Stimulated activated naive CD8-positive, alpha-beta T cell treated with anti-CD3 and anti-CD28 coated beads, Interleukin-15, Interleukin-2, amounts not matched to agents 100 U/mL and 50 U/mL, for 24 hours (primary cell): ENCODE data around the gene PPP1R12B.
"Not testable (repeated sequence)": the region's sequence is repeated elsewhere in the genome, so short reads cannot be mapped to it uniquely, and the experiment has no call there.

Experiments used
- ATAC-seq: fragments of 150-1000 bp; cut with Tn5 transposase; one replicate; pipeline ENCODE4 v1.10.0; 2021
- DNase-seq: peaks from one replicate; pipeline ENCODE4 v3.0.0; 2021

The PPP1R12B gene

DNA sequence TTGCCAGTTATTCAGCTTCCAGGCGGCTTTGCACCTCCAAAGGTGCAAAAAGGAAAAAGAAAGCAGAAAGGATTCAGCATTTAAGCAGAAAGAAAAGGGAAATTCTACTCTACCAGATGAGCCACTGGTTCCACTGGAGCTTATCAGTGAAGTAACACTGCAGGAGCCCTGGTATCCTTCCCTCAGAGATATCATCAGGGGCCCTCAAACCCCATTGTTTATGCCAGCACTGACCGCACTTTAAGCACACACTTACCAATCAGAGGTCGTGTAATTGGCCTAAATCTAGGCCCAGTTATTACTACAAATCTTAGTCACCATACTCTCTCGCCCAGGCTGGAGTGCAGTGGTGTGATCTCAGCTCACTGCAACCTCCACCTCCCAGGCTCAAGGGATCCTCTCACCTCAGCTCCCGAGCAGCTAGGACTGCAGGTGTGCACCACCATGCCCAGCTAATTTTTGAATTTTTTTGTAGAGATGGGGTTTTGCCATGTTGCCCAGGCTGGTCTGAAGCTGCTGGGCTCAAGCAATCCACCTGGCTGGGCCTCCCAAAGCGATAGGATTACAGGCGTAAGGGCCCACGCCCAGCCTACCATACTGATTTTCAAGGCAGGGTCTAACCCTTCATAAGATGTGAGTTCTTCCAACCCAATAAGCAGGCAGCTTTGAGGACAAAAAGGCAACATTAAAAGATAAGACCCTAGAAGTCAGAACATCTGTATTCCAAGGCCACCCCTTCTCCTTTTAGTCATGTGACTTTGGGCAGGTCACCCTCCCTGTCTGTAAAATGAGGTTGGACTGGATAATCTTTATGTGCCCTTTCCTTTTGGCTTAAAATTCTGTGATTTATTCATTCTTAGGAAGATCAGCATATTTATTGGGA lies 236.4 kb downstream of the PPP1R12B start:
- ATAC-seq: no peak

DNA sequence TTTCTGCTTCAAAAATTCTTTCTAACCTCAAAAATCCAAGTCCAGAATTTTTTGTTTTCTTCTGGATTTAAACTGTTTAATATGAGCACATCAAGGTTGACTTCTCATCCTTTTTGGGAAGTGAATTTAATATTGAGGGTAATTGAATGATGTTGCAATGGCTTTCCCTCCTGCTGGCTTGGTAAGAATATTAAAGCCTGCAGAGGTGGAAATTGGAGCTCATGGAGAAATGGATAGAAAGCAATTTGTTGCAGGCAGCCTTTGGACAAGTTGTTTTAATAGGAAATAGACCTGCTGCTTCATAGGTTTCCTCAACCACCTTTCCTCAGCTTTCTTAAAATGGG lies 237.1 kb downstream of the PPP1R12B start:
- no peak for DNase-seq
- ATAC-seq: no peak

More for the DNA sequence above, 236.4 kb downstream of the PPP1R12B start:
- no peak for DNase-seq

DNA sequence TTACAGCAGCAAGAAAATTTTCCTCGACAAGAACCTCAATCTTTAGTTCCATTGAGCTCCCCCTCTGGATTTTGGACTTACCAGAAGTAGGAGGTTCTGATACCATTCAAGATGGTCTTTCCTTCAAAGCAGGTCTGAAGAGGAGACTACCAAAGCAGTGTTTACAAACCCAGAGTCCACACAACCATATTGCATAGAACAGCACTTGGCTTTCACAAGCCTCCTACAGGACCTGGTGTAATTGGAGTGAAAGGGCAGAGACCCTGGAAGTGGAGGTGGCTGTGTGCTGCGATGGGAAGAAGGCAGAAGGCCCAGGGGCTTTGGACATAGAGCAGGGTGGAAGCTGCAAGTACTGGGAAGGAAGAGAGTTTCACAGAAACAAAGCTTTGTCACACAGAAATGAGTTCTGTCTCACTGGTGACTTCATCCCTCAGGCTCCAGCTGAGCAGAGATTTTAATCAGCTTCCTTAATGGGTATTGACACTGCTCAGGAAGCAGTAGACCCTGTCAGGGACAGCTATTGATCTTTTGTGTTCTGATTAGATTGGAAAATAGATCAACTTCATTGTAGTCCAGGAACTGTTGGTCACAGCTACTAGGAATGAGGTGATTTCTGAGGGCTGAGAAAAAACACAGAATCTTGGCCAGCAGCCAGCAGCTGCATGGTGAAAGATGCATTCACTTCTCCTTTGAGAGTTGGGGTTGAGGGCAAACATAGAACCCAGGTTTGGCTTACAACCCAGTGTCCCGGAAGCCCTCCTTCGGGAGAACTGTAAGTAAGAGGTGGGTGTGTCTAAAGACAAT lies 237.7 kb downstream of the PPP1R12B start:
- DNase-seq: no peak
- no peak for ATAC-seq

DNA sequence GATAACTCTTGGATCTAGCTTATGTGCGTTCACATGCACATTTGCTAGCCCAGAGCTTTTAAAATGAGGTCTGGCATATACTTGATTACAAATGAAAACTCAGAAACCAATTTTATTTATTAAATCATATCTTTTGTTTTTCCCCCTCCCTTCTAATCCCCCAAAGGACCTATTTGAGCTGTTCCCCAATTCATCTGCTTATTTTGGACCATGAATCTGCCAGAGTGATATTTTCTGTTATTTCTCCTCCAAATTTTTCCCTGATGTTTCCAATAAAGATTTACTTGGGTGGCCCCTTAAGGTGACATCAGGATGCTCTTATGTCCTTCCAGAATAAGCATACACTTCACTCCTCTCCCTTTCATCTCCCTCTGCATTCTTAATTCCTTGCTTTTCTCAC lies 238.4 kb downstream of the PPP1R12B start:
- no peak for ATAC-seq

DNA sequence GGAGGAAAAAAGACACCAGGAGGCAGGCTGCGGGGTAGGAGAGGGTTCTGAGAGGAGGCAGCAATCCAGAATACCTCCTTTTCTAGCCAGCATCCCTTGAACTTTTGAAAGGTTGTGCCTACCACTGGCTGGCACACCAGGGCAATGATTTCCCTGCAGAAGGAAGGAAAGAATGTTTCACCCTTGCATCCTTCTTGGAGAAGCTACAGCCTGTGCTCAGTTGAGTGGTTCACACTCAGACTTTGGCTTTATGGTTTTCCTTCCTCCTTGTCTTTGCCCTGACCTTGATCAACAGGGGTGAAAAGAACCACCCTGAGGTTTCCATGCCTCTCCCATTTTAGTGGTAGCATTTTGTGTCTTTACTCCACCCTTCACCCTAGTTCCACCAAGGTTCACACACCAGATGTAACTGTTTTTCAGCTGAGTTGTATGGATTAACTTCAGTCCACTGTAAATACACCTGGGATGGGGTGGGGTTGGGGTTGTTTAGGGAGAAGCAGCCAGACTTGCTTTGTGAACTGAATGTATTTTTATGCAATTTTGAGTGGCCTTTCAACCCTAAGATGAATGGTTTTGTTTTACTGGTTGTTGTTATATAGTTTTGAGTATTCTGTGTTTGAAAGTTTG lies 239.5 kb downstream of the PPP1R12B start:
- ATAC-seq (no peak), DNase-seq (no peak)

More for the DNA sequence above, 238.4 kb downstream of the PPP1R12B start:
- no peak for DNase-seq

DNA sequence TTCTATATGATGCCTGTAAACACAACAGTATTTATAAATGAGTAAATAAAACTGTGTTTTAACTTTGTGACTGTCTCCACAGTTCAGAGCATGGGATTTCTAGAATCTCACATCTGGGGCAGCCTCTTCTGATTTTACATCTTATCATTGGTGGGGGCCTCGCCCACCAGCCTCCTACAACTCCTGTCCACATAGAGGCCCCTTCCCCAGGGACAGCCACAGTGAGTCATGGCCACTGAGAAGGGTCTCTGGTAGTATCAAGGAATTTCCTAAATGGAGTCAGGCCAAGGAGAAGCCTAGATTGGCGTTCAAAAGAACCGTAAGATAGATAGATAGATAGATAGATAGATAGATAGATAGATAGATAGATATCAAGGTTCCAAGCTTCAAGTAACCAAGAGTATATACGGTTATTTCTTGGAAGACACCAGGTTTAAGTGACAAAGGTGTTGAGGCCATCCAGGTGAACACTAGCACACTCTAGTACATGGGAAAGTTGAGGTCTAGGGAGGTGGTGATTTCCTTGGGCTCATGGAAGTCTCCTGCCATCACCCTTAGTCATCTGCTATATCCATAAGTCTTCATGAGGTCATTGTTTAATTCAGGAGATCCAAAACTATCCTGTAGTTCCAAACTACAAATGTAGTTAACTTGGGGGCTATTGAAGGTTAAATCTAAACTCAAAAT lies 240.1 kb downstream of the PPP1R12B start:
- no peak for ATAC-seq
- DNase-seq: no peak

DNA sequence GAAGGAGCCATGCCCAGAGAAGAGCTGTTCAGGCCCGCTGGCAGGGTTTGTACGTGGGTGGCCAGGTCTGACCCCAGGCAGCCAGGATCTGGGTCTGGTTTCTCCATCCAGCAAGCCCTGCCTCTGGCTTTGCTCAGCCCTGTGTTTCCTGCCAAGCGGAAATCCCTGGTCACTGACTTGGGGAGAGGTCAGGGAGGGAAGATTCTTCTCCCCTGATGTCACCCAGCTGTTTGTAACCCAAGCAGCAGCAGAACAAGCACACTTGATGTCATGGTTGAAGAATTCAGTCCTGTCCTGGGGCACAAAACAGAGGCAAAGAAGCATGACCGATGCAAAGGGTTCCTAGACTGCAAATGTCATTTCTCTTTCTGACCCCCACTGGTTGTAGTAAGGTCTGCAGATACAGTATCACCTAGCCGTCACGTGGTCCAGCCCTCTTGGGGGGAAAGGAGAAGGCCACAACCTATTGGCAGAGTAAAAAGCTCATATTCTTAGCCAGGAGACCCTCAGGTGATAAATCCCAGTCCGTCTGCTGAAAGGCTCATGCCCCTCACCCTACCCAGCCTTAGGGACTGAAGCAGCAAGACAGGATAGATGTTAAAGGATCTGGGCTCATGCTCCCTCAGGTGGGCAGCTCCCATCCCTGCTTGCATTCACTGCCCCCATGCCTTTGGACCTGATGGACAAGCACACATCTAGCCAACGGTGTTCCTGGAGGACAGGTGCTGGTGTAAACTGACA lies 240.9 kb downstream of the PPP1R12B start:
- no peak for DNase-seq
- no peak for ATAC-seq

DNA sequence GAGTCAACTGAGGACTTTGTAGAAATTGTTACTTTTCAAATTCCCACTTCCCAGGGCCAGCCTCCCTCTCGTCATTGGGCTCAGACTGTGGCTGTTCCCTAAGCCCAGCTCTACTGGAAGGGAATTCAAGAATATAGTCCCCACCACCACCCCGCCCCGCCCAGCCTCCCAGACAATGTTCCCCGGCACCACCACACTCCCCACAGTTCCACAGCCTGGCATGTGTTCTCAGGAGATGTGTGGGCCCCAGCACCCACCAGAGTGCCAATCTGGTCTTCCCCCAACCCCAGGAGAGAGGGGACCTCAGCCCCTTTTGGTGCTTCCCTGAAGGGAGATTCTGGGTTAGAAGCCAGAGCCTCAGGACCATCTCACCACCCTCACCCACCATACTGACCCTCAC lies 241.6 kb downstream of the PPP1R12B start:
- ATAC-seq: no peak
- DNase-seq: no peak

DNA sequence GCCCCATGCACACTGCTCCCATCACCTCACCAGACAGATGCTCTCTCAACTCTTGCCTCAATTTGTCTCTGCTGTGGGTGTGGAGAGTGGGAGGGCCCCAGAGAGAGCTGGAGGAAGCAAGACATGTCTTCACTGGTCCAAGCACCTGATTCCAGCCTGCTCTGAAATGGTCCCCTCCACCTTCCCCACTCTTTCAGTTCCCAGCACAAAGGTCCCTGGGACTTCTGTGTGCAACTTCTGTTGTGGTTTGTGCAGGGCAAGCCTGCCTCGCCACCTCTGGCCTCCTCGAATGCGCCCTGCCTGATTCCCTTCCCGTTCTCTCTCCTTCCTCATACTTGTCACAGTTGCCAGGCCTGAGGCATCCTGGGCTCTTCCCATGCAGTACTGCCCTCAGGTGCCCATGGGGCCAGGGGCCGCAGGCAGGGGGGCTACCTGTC lies 242.5 kb downstream of the PPP1R12B start:
- ATAC-seq (no peak), DNase-seq (no peak)

DNA sequence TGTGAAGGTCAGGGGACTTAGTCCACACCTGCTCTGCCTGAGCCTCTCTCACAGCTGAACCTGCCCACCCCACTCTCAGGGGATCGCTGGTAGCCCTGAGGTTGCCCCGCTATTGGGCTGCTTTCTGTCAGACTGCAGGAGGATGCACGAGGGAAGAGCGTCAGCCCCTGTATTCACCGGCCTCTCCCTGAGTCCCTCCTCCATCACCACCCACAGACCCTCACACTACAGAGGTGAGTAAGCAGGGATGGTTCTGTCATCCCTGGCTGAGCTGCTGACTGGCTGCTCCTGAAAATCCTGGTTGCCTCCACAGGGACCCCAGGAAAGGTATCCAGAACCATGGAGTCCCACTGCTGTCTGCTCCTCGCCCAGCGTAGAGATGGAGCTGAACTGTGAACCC lies 243.0 kb downstream of the PPP1R12B start:
- DNase-seq (no peak), ATAC-seq (no peak)

DNA sequence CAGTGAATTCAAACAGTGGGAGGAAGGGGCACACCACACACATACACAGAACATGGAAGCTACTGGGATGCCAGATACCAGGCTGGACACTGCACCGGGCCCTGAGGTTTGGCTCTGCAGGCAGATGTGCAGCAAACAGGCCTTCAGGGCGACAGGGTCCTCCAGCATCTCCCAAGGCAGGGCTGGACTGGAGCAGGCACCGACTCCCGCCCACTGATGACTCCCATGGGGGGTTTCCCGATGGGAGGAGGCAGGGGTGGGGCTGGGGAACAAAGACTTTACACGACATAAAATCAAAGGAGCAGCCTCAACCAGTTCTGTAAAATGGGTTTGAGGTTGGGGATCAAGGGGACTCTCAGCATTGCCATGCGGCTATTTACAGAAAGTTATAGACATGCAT lies 243.6 kb downstream of the PPP1R12B start:
- DNase-seq: peak; percentile 15
- ATAC-seq: no peak

DNA sequence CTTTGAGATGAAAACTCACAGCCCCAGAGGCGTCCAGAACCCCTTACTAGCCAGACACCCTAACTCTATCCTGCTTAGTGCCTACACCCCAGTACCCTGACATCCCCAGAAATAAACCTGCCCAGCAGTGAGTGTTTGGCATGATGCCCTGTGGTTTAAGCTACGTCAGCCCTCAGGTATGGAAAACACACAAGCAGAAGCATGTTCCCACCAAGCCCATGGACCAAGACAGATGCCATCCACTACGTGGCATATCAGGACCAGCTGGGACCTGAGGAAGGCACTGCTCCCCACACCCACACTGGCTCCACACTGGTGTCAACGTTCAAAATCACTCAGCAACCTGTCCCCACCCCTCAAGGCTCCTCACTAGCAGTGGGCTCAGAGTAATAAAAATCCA lies 245.3 kb downstream of the PPP1R12B start:
- DNase-seq: no peak
- ATAC-seq: no peak

DNA sequence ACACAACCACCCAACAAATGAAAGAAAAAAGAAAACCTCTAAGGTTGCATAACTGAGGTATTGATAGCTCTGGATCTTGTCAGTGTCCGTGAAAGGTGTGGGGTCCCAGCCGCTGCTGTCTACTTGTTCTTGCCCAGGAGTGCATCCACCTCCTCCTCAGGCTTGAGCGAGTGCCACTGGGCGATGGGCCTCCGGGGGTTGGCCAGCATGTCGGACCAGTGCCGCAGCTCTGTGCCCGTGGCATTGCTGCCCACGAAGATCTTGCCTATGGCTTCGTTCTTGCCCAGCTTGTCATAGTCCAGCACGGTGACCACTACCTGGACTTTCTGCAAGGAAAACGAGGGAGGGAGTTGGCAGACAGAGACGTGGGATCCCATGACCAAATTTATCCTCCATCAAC lies 248.1 kb downstream of the PPP1R12B start:
- DNase-seq (no peak), ATAC-seq (no peak)

DNA sequence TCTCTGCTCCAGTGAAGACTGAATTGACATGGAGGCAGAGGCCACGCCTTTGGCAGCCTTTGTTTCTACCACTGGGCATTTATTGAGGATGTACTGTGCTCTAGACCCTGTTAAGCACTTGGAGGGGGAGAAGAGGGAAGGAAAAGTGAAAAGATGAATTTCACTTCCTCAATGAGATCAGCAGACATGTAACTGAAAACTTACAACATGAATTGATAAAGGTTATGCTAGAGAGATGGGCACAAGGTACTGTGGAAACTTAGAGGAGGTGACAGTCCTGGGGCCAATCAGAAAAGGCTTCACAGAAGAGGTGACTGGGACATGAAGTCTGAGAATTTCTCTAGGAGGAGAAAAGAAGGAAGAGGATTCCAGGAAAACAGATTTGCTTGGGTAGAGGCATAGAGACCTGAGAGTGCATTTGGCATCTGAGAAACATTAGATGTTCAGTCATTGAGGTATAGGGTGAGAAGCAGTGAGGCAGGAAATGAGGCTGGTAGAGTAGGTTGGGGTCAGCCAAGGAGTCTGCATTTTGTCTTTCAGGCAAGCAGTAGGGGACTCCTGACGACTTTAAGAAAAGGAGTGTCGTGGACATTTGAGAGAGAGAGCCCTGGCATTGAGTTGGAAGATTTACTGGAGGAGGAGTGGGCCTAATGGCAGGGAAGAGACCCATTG lies 248.7 kb downstream of the PPP1R12B start:
- no peak for ATAC-seq

DNA sequence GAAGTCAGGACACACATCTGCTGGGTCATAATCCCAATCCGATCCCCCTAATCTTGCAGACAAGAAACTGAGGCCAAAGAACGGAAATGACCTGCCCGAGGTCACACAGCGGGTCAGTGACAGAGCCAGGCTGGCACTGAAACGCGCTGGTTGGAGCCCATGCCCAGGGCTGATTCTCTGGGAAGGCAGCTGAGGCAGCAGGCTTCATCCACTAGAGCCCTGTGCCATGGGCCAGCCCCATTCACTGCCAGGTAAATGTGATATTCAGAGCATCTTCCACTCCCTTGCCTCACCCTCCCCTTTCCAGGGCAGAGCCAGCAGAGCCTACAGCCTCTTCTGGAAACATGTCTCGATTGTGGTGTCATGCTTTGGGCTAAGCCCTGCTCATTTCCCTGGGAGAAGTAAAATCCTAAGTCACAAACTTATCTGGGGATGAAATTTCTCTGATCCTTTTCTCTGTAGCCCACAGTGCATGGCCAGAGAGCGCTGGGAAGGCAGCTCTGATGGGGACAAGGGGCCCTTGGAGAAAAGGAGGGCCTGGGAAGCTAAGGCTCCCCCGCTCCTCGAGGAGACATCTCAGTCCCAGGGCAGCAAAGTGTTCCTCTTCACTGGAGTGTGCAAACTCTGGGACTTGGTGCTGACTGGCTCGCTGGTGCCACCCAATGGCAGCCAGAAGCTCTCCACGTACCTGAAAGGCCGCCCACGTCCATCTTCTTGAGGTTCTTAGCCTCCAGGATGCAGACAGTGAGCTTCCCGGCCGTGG lies 251.4 kb downstream of the PPP1R12B start:
- peak; percentile 54 for ATAC-seq
- peak; percentile 45 for DNase-seq

More for the DNA sequence above, 248.7 kb downstream of the PPP1R12B start:
- no peak for DNase-seq

DNA sequence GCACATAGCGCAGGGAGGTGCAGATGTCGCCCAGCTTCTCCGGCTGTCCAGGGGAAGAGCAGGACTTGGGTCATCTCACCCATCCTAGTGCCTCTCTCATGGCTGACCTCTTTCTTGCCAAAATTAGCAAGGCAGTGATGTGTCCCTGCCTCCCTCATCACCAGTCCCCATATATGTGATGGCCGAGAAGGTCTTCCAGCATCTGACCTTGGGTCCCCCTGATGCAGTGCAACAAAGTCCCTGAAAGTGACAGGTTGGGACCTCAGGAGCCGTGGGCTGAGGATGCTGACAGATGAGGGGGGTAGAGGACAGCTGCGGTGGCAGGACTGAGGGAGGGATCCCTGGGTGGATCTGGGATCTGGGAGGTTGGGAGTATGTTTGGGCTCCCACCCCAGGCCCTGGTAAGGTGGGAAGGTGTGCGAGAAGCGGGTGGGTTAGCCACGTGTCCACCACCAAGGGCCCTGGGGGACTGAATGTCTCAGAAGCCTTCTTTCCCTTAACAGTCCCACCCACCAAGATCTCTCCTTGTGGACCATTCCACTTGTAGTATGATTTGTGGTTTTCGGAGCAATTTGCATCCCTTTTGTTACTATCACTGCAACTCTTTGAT lies 252.0 kb downstream of the PPP1R12B start:
- DNase-seq: no peak
- ATAC-seq: no peak

DNA sequence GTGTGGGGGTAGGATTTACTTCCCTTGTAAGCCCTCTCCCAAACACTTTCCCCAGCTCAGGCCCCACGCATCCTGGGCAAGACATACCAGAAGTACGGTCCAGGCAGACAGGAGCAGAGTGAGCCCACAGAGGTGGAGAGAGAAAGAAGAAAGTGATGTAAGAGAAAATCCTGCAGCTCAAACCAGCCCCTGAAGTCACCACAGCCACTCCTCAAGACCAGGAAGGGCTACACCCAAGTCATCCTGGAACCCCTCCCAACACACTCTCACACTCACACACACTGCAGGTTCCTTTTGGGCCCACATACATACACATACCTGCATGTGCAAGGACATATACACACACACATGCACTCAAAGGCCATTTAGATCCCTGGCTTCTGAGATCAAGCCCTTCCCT lies 254.9 kb downstream of the PPP1R12B start:
- ATAC-seq: no peak
- DNase-seq: no peak

DNA sequence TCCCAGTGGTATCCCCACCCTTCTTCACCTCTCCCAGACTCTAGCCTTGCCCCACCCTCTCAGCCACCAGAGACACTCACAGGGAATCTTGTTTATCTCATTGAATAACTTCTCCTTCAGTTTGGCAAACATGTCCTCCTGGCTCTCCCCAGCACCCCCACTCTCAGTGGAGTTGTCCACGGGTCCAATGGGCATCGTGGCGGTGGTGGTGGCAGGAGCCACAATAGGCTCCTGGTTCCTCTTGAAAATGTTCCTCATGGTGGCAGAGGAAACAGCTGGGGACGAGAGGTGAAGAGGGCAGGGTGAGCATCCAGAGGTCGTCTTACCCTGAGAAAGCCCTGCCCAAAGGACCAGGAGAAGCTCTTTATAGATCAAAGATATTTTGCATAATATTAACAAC lies 257.0 kb downstream of the PPP1R12B start:
- ATAC-seq (no peak), DNase-seq (no peak)

DNA sequence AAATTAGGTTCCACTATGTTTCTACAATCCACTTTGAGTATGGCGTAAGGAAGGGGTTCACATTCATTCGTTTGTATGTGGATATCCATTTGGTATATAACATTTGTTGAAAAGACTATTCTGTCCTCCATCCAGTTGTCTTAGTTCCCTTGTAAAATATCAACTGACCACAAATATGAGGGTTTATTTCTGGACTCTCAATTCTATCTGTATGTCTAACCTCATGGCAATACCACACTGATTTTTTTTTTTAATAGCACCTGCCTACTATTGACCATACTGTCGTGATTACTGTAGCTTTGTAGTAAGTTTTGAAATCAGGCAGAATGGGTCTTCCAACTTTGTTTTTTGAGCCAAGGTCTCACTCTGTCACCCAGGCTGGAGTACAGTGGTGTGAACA lies 263.5 kb downstream of the PPP1R12B start:
- not testable (repeated sequence) for DNase-seq, ATAC-seq

DNA sequence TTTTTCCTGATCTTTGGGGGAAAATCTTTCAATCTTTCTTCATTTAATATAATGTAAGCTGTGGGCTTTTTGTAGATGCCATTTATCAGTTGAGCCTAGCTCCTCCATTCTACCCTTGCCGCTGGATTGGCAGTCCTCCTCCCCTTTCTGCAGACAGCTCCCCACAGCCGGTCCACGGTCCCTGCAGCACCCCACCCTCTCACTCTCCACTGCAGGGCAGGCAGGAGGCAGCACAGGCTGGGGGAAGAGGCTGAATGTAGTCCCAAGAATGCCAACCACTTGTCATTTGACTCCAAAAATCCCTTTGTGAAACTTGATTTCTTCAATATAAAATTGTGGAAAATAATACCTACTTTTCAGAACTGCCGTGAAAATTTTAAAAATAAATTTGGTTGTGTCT lies 265.1 kb downstream of the PPP1R12B start:
- no peak for ATAC-seq
- no peak for DNase-seq
